Common myeloid progenitor, CD34-positive (primary cell): Measurements from ENCODE around the gene CHD6.
A peak's percentile ranks its signal among the peaks of the same experiment; 100 is the strongest.

Source experiments
- CTCF ChIA-PET: fragments of 350-600 bp; sonication (Branson Sonifier 250); formaldehyde crosslinking; loops from one replicate; lab custom pipeline; 2021; ENCODE audit warnings: antibody characterized with exemption; lab: Charles Lee
- POLR2A ChIA-PET: fragments of 350-600 bp; sonication (Branson Sonifier 250); formaldehyde crosslinking; loops from one replicate; lab custom pipeline; 2021; ENCODE audit warnings: antibody characterized with exemption; lab: Charles Lee
- DNase-seq, 3 donors: peaks; one replicate each; pipeline versions ENCODE4 v3.0.0 to v3.0.0-alpha.2; 2013
- H3K27ac ChIP-seq, 2 experiments: 1 replicate in 1 of 2; 2 replicates in 1 of 2; pipeline ENCODE4 v1.7.0; 2013; ENCODE audit warnings: inconsistent platforms in 2 of 2, low read length in 2 of 2, mild to moderate bottlenecking in 2 of 2, low read depth in 1 of 2, moderate library complexity in 1 of 2; ENCODE audit not compliant: severe bottlenecking in 2 of 2, insufficient read depth in 1 of 2, poor library complexity in 1 of 2
- H3K27me3 ChIP-seq, 5 experiments: replicated peaks in 2 of 5; 1 replicate in 3 of 5; 2 replicates in 2 of 5; pipeline versions ENCODE4 v1.6.1 to v1.7.0; 2013; ENCODE audit warnings: low read length in 4 of 5, mild to moderate bottlenecking in 2 of 5, moderate library complexity in 2 of 5, inconsistent platforms in 1 of 5; ENCODE audit not compliant: insufficient read depth in 5 of 5, control insufficient read depth in 4 of 5
- H3K36me3 ChIP-seq, 4 experiments: 1 replicate in 2 of 4; 2 replicates in 2 of 4; pipeline versions ENCODE4 v1.6.1 to v1.7.0; 2013; ENCODE audit warnings: low read length in 3 of 4, control low read depth in 1 of 4, mild to moderate bottlenecking in 1 of 4; ENCODE audit not compliant: control insufficient read depth in 4 of 4, insufficient read depth in 4 of 4
- H3K4me1 ChIP-seq, 4 experiments: 1 replicate in 3 of 4; 2 replicates in 1 of 4; pipeline versions ENCODE4 v1.6.1 to v1.7.1; 2013; ENCODE audit warnings: low read length in 3 of 4, mild to moderate bottlenecking in 3 of 4, control low read depth in 1 of 4, inconsistent platforms in 1 of 4, moderate library complexity in 1 of 4; ENCODE audit not compliant: control insufficient read depth in 4 of 4, insufficient read depth in 4 of 4; ENCODE audit errors: control extremely low read depth in 1 of 4
- H3K4me3 ChIP-seq, 7 experiments: 1 replicate in 4 of 7; 2 replicates in 3 of 7; pipeline versions ENCODE4 v1.5.1 to v1.7.0; 2013; ENCODE audit warnings: mild to moderate bottlenecking in 7 of 7, low read length in 6 of 7, moderate library complexity in 6 of 7, inconsistent platforms in 2 of 7, low read depth in 2 of 7, control low read depth in 1 of 7; ENCODE audit not compliant: insufficient read depth in 4 of 7, control insufficient read depth in 1 of 7; ENCODE audit errors: extremely low read depth in 1 of 7
- H3K9me3 ChIP-seq, 5 experiments: 1 replicate in 4 of 5; 2 replicates in 1 of 5; pipeline versions ENCODE4 v1.6.1 to v1.7.1; 2013; ENCODE audit warnings: low read length in 4 of 5, mild to moderate bottlenecking in 2 of 5, inconsistent platforms in 1 of 5, low read depth in 1 of 5, moderate library complexity in 1 of 5; ENCODE audit not compliant: control insufficient read depth in 4 of 5, insufficient read depth in 2 of 5; ENCODE audit errors: control extremely low read depth in 1 of 5
- WGBS: methylation state at CpG from one replicate; pipeline ENCODE4 v1.1.5; 2013; ENCODE audit not compliant: insufficient coverage; 5-methylcytosine and 5-hydroxymethylcytosine counted together

Gene CHD6

DNA sequence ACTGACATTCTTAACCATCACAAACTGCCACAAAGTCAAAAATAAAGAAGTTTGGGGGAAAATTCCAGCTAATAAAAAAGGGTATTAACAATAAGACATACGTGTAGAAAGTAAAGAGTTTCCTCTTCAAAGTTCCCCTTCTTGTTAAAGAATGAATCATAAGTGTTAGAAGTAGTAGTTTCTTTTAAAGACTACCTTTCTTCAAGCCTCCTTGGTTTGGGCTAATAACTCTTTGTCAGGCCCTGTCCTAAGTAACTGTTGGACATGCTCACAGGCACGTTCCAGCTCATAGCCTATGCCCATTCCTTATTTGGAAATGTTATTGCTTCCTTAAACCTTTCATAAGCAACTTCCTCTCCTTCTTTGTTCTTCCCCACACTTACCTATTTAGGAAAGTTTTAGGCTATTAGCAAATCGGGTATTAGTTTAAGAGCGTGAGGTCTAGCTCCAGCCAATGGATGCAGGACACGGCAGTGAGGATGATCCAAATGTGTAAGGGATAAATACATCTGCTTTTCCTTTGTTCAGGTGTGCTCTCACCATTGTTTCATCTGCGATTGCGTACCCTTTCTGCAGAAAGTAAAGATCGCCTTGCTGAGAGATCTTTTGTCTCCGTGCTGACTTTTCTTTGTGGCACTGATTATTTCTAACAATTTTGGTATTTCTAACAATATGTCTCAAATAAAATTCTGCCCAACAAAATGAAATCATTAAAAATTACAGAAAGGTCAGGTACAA, 64.9 kb downstream of the CHD6 start:
- POLR2A ChIA-PET = no interaction called here
- CTCF ChIA-PET = no interaction called here
- Histone ChIP-seq H3K4me3 (no peak overlapping the region), H3K27me3 (no peaks in the 10 kb centered on the region), H3K36me3 (peaks cover 7 to 21% (median 11%) of the 10 kb centered on the region in 4 experiments), H3K27ac (no peak overlapping the region), H3K9me3 (peaks cover 0 to 13% (median 10%) of the 10 kb centered on the region in 5 experiments), H3K4me1 (no peaks in the 10 kb centered on the region)
- WGBS = 89% methylated on average over 4 of the region's 9 CpGs
- peak in 1 of 3 donors; percentile 3 for DNase-seq

DNA sequence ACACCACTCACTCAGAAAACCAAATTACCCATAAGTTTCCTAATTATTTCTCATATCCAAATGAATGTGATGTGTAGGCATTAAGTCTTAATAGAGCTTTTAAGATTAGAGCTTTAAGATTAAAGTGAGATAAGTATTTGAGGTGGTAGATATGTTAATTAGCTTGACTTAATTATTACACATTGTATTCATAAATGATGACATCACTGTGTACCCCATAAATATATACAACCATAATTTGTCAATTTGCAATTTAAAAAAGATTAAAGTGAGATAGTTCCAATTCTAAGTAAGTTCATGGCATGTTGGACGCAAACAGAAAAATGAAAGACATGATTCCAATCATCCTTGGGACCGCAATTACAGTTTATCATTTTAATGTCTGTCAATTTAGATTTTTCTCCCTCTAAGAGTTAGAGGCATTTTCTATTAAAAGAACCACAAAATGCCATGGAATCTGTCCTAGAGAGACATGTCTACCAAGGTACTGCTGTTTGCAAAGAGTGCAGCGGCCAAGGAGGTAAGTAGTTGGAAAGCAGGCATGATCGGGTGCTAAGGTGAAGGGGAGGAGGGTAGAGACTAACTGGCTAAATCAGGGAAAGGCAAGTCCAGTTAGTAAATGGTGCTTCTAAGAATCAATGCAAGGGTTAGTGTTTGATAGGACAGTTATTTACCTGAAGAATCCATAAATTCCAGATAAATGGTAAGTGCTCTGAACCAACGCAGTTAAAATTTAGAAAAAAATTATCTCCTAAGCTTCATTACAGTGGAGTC, 65.7 kb downstream of the CHD6 start:
- no peak for DNase-seq
- CTCF ChIA-PET = no interaction called here
- no peaks in the 10 kb centered on the region for H3K27me3 ChIP-seq
- no peak overlapping the region for H3K4me3 ChIP-seq
- whole genome bisulfite sequencing = 94% methylated on average over 4 of the region's 5 CpGs
- H3K36me3 ChIP-seq = peaks cover 5 to 17% (median 10%) of the 10 kb centered on the region in 4 experiments
- H3K4me1 ChIP-seq = no peaks in the 10 kb centered on the region
- POLR2A ChIA-PET = no interaction called here
- no peak overlapping the region for H3K27ac ChIP-seq
- peaks cover 0 to 13% (median 10%) of the 10 kb centered on the region in 5 experiments for H3K9me3 ChIP-seq

DNA sequence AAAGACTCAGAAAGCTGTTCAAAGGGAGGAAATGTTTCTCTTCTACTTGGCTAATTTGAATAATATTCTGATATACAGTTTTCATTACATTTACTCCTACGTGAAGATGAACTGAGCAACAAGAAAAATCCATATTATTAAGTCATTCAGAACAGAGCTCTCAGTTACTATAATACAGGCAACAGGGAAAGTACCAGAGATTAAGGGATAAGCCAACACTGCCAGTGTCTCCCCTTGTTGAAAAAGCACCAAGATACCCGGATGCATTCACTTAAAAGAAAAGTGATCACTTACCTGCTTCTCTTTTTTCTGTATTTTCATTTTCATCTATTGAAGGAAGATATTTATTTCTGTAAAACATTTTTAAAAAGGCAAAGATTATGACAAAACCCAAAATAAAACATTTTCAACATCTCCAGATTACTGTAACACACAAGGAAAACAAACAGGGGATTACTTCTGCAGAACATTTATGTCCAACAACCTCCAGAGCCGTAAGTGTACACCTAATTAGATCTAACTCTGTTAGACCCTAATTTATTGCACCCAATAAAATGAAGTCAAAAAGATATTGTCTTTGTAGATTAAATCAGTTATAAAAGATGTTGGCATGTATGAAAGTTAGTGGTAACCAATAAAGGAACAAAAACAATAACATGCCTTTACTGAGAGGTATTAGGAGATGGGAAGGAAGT, 67.0 kb downstream of the CHD6 start:
- no peak for DNase-seq
- no peak overlapping the region for H3K27ac ChIP-seq
- no peak overlapping the region for H3K4me3 ChIP-seq
- POLR2A ChIA-PET = no interaction called here
- CTCF ChIA-PET = no interaction called here
- H3K9me3 ChIP-seq = peaks cover 0 to 13% (median 6%) of the 10 kb centered on the region in 5 experiments
- no peaks in the 10 kb centered on the region for H3K4me1 ChIP-seq
- no peaks in the 10 kb centered on the region for H3K27me3 ChIP-seq
- peaks cover 8 to 12% (median 10%) of the 10 kb centered on the region in 4 experiments for H3K36me3 ChIP-seq
- WGBS = no CpG with 5 or more reads among the region's 3 CpGs

DNA sequence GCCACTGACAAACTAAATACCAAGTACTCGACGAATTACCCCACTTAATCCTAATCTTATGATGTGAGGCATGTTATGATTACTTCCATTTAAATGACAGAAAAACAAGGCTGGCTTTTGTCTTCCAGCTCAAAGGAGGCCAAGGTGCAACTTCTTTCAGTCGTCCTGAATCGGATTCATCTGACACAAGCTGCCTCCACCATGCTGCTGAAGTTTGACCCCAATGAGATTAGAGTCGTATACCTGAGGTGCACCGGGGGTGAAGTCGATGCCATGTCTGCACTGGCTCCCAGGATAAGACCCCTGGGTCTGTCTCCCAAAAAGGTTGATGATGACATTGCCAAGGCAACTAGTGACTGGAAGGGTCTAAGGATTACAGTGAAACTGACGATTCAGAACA, 71.0 kb downstream of the CHD6 start:
- Histone ChIP-seq H3K27ac (no peak overlapping the region), H3K4me3 (no peak overlapping the region), H3K9me3 (peaks cover 0 to 4% (median 0%) of the 10 kb centered on the region in 5 experiments), H3K4me1 (no peaks in the 10 kb centered on the region), H3K36me3 (peaks cover 3 to 9% (median 6%) of the 10 kb centered on the region in 4 experiments), H3K27me3 (no peaks in the 10 kb centered on the region)
- WGBS = 96% methylated on average over 5 of the region's 8 CpGs
- CTCF ChIA-PET = interaction anchor here (0.8 to 1.3 kb wide), 2 partner anchors 12 to 19 kb away, joined by 4 read pairs; no protein-coding TSS in a partner anchor
- POLR2A ChIA-PET = interaction anchor here (0.7 kb wide), 1 partner anchor 146 kb away, joined by 3 read pairs; no protein-coding TSS in a partner anchor
- no peak for DNase-seq

DNA sequence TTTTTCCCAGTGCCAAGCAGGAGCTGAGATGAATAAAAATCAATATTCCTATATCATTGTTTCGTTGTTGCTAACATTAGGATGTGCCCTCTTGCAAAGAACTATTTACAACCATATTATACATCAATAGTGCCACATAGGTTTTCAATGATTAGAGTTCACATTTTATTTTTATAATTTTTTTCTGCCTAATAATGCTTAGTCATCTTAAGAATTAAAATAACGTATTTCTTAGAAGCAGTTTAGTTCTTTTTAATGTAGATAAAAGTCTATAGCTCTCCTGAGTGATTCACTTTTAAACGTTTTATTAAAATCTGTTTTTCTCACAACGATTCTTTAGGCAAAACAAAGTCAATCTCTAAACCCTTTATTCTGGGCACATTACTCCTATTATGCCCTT, 71.6 kb downstream of the CHD6 start:
- H3K27me3 ChIP-seq = no peaks in the 10 kb centered on the region
- H3K27ac ChIP-seq = no peak overlapping the region
- H3K36me3 ChIP-seq = peaks cover 3 to 9% (median 6%) of the 10 kb centered on the region in 4 experiments
- no peak overlapping the region for H3K4me3 ChIP-seq
- H3K9me3 ChIP-seq = peaks cover 0 to 4% (median 0%) of the 10 kb centered on the region in 5 experiments
- H3K4me1 ChIP-seq = no peaks in the 10 kb centered on the region
- no peak for DNase-seq
- ChIA-PET POLR2A (no interaction called here), CTCF (interaction anchor here (0.8 kb wide), 1 partner anchor 19 kb away, joined by 4 read pairs; no protein-coding TSS in a partner anchor)
- WGBS = 100% methylated on average over 1 of the region's 4 CpGs

DNA sequence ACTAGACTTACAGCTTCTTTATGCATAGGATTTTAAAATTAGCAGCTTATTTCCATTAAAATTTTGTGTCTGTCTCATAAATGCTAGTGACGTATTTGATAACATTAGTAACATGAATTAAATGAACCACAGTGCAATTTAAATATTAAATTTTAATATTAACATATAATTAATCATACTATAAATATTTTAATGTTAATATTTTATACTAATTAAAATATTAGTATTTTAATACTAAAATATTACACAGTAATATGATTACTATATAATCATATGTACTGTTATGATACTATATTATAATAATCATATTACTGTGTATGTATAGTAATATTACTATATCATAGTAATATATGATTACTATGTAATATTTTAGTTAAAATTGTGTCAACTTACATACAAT, 73.7 kb downstream of the CHD6 start:
- H3K9me3 ChIP-seq = no peaks in the 10 kb centered on the region
- H3K4me3 ChIP-seq = no peak overlapping the region
- H3K36me3 ChIP-seq = peaks cover 0 to 3% (median 1%) of the 10 kb centered on the region in 4 experiments
- ChIA-PET POLR2A (no interaction called here), CTCF (no interaction called here)
- no peak overlapping the region for H3K27ac ChIP-seq
- no CpG with 5 or more reads among the region's 1 CpG for WGBS
- no peaks in the 10 kb centered on the region for H3K27me3 ChIP-seq
- DNase-seq = no peak
- H3K4me1 ChIP-seq = peaks cover 0 to 3% (median 0%) of the 10 kb centered on the region in 4 experiments
